Measurements from ENCODE around the gene NTN5. TPM values are rescaled to one million over a fixed set of nuclear protein-coding genes. Genes with fewer than 3 reads are reported as not detected.

NTN5 gene
- total RNA-seq, 1 experiment from 2014 or later: not detected

DNA sequence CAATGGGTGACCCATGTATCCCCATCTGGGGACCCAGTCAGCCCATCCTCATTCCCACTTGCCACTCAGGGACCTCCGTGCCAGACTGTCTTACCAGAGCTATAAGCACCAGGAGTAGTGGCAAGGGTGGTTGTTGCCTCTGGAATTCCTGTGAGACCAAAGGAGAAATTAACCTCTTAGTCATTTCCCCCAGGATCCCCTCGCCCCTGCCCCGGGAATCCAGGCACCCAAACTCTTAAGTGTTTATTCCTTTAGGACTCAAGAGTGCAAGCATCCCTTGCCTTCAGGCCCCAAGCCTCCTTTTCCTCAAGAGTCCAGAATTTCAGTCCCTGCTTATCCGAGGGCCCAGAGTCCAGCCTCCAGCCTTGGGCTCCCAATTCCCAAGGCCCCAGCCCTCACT, 9.2 kb downstream of the NTN5 start:
- Histone ChIP-seq H3K4me1 (ENCODE audit: insufficient read depth, low read length, poor library complexity, severe bottlenecking) (no peaks in the 10 kb centered on the region), H3K27me3 (replicated peaks; ENCODE audit: insufficient read depth, low read depth, low read length, poor library complexity) (no peaks in the 10 kb centered on the region), H3K27ac (ENCODE audit: low read depth, low read length, poor library complexity, severe bottlenecking) (no peak overlapping the region), H3K9me3 (ENCODE audit: low read depth, low read length, poor library complexity, severe bottlenecking) (no peaks in the 10 kb centered on the region), H3K36me3 (ENCODE audit: insufficient read depth, low read length, poor library complexity, severe bottlenecking) (no peaks in the 10 kb centered on the region), H3K4me3 (ENCODE audit: low read depth, low read length, poor library complexity, severe bottlenecking) (no peak overlapping the region)
- DNase-seq (ENCODE audit: low spot score): no peak
- BruUV-seq (replicated peaks): no TSS peak
- intact Hi-C loops (cut with micrococcal nuclease; ENCODE audit: unreplicated experiment): no loop called here
- ChIA-PET POLR2A (ENCODE audit: low non-redundant PET) (no interaction called here), CTCF (no interaction called here)
- TF ChIP-seq, protein P1, sequence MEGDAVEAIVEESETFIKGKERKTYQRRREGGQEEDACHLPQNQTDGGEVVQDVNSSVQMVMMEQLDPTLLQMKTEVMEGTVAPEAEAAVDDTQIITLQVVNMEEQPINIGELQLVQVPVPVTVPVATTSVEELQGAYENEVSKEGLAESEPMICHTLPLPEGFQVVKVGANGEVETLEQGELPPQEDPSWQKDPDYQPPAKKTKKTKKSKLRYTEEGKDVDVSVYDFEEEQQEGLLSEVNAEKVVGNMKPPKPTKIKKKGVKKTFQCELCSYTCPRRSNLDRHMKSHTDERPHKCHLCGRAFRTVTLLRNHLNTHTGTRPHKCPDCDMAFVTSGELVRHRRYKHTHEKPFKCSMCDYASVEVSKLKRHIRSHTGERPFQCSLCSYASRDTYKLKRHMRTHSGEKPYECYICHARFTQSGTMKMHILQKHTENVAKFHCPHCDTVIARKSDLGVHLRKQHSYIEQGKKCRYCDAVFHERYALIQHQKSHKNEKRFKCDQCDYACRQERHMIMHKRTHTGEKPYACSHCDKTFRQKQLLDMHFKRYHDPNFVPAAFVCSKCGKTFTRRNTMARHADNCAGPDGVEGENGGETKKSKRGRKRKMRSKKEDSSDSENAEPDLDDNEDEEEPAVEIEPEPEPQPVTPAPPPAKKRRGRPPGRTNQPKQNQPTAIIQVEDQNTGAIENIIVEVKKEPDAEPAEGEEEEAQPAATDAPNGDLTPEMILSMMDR (conservative IDR thresholded peaks at IDR 0.05; ENCODE audit: low read depth, low read length): no peak
- no peak for TF ChIP-seq EZH2 (IDR thresholded peaks at IDR 0.05; ENCODE audit: borderline replicate concordance, low read depth, low read length, poor library complexity, severe bottlenecking)

DNA sequence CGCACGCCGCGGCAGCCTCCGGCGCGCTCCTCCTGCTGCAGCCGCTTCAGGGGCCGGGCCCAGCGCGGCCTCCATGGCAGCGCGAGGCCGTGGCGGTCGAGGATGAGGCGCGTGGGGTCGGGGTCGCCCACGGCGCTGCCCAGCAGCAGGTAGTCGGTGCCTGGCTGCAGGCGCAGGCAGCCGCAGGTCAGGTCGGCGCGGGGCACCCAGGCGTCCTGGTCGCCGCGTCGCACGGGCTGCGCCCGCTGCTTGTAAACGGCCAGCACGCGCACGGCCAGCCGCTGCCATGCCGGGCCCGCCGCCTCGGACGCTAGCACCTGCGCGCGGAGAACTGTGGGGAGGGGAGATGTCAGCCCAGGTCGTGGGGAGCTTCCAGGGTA, 11.1 kb downstream of the NTN5 start:
- DNase-seq (ENCODE audit: low spot score): no peak
- Histone ChIP-seq H3K36me3 (ENCODE audit: insufficient read depth, low read length, poor library complexity, severe bottlenecking) (no peaks in the 10 kb centered on the region), H3K9me3 (ENCODE audit: low read depth, low read length, poor library complexity, severe bottlenecking) (no peaks in the 10 kb centered on the region), H3K27me3 (replicated peaks; ENCODE audit: insufficient read depth, low read depth, low read length, poor library complexity) (no peaks in the 10 kb centered on the region), H3K27ac (ENCODE audit: low read depth, low read length, poor library complexity, severe bottlenecking) (no peak overlapping the region), H3K4me1 (ENCODE audit: insufficient read depth, low read length, poor library complexity, severe bottlenecking) (no peaks in the 10 kb centered on the region), H3K4me3 (ENCODE audit: low read depth, low read length, poor library complexity, severe bottlenecking) (no peak overlapping the region)
- BruUV-seq (replicated peaks): no TSS peak
- POLR2A ChIA-PET (ENCODE audit: low non-redundant PET): interaction anchor here (0.6 kb wide), 1 partner anchor 14 kb away, joined by 5 read pairs; no protein-coding TSS in a partner anchor
- CTCF ChIA-PET: no interaction called here
- TF ChIP-seq, protein P1 (conservative IDR thresholded peaks at IDR 0.05; ENCODE audit: low read depth, low read length): no peak
- no peak for TF ChIP-seq EZH2 (IDR thresholded peaks at IDR 0.05; ENCODE audit: borderline replicate concordance, low read depth, low read length, poor library complexity, severe bottlenecking)
- intact Hi-C loops (cut with micrococcal nuclease; ENCODE audit: unreplicated experiment): no loop called here

DNA sequence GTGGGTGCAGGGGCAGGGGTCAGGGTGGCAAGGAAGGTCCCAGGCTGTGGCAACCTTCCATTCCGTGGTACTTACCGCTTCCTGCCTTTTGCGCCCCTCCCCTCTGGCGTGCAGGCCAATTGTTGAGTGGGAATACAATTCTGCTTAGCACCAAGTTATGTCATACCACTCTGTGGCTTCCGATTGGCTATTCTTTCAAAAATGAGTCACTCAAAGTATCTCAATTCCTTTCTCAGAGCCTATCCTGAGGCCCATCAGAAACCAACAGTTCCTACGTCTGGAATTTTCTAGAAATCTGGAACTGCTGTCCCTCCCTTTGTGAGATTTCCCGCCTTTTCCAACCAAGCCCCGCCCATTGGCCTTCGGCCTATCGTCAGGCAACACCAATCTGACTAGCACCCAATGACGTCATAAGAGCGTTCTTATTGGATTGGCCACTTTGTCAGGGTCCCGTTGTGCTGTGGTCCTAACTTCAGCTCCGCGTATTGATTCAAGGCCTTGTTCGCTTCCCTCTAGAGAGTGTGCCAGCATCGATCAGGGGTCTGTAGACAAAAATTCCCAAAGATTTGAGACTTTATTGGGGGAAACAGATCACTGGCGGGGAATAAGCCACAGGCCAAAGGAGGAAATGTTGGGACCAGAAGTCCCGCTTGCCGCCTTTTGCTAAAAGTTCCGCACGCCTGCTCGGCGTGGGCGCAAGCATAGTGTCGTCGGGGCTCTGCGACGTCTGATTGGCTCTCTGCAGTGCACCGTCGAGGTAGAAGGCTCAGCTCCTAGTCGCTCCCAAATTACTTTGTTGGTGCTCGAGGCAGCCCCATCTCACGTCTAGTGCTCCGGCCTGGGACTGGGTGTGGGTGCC, 11.7 kb downstream of the NTN5 start:
- DNase-seq (ENCODE audit: low spot score): peak; percentile 86
- peak overlapping the region; percentile 3 for H3K27ac ChIP-seq (ENCODE audit: low read depth, low read length, poor library complexity, severe bottlenecking)
- H3K27me3 ChIP-seq (replicated peaks; ENCODE audit: insufficient read depth, low read depth, low read length, poor library complexity): no peaks in the 10 kb centered on the region
- intact Hi-C loops (cut with micrococcal nuclease; ENCODE audit: unreplicated experiment): no loop called here
- ChIA-PET CTCF (no interaction called here), POLR2A (ENCODE audit: low non-redundant PET) (no interaction called here)
- H3K4me1 ChIP-seq (ENCODE audit: insufficient read depth, low read length, poor library complexity, severe bottlenecking): no peaks in the 10 kb centered on the region
- H3K4me3 ChIP-seq (ENCODE audit: low read depth, low read length, poor library complexity, severe bottlenecking): no peak overlapping the region
- TF ChIP-seq, protein P1 (conservative IDR thresholded peaks at IDR 0.05; ENCODE audit: low read depth, low read length): no peak
- TF ChIP-seq EZH2 (IDR thresholded peaks at IDR 0.05; ENCODE audit: borderline replicate concordance, low read depth, low read length, poor library complexity, severe bottlenecking): no peak
- no peaks in the 10 kb centered on the region for H3K36me3 ChIP-seq (ENCODE audit: insufficient read depth, low read length, poor library complexity, severe bottlenecking)
- BruUV-seq (replicated peaks): no TSS peak
- H3K9me3 ChIP-seq (ENCODE audit: low read depth, low read length, poor library complexity, severe bottlenecking): no peaks in the 10 kb centered on the region
